Natural killer cell treated with Interleukin-12 subunit alpha and Interleukin-12 subunit beta and Interleukin-15 and Interleukin-18, amount 100 ng/mL, for 72 hours (primary cell): Measurements from ENCODE around the gene IRGQ. TPM values are rescaled to one million over a fixed set of nuclear protein-coding genes. Genes with fewer than 3 reads are reported as not detected.
A peak's percentile ranks its signal among the peaks of the same experiment; 100 is the strongest.

ENCODE experiments used
- ATAC-seq, 2 donors: fragments of 150-1000 bp; cut with Tn5 transposase in 1 of 2; sonication (Bioruptor Pico), chemical (Tn5 transposase) in 1 of 2; 2 replicates each; pipeline ENCODE4 v1.10.0; 2021
- DNase-seq: peaks from one replicate; pipeline ENCODE4 v3.0.0; 2022; ENCODE audit warnings: low spot score
- H3K27ac Mint-ChIP-seq, 2 donors: 1 replicate in 1 of 2; 2 replicates in 1 of 2; pipeline ENCODE4 v1.8.0; 2022; ENCODE audit warnings: mixed read lengths in 2 of 2, mild to moderate bottlenecking in 1 of 2, moderate library complexity in 1 of 2
- H3K27me3 Mint-ChIP-seq, 2 donors: 1 replicate in 1 of 2; 2 replicates in 1 of 2; pipeline ENCODE4 v1.8.0; 2022; ENCODE audit warnings: mixed read lengths in 2 of 2
- H3K36me3 Mint-ChIP-seq: one replicate; pipeline ENCODE4 v1.8.0; 2022; ENCODE audit warnings: mixed read lengths
- H3K4me1 Mint-ChIP-seq, 2 donors: 1 replicate in 1 of 2; 2 replicates in 1 of 2; pipeline ENCODE4 v1.8.0; 2022; ENCODE audit warnings: low read depth in 2 of 2, mixed read lengths in 2 of 2, mild to moderate bottlenecking in 1 of 2
- H3K4me3 Mint-ChIP-seq: one replicate; pipeline ENCODE4 v1.8.0; 2022; ENCODE audit warnings: mixed read lengths
- H3K9me3 Mint-ChIP-seq: 2 replicates; pipeline ENCODE4 v1.8.0; 2022; ENCODE audit warnings: mixed read lengths
- total RNA-seq, 2 donors: library from RNA; stranded (reverse); gene quantifications; one replicate each; pipeline ENCODE4 v1.2.3, GENCODE V29; 2022

IRGQ gene
- total RNA-seq, 2 donors from 2014 or later = 36.8 to 42.6 TPM

DNA sequence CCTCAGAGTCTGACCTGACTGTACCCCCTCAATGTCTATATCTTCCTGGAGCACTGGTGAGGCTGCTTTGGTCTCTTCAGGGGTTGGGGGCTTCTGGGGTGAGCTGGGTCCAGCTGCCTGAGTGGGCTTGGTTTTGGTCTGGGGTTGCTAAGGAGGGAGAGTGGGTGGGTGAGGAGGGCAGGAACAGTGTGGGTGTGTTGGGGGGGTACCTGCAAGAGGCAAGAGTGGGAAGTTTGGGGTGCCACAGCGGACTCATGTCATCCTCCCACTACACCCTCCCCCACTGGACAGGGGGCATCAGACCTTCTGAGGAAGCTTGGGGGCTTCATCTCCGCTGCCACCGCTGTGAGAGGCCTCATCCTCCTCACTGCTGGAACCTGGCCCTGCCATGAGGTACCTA, 49.4 kb downstream of the IRGQ start:
- H3K4me1 Mint-ChIP-seq = peaks cover 0 to 4% of the 10 kb centered on the region in 2 donors
- no peaks in the 10 kb centered on the region for H3K27me3 Mint-ChIP-seq
- peaks cover 3% of the 10 kb centered on the region for H3K36me3 Mint-ChIP-seq
- H3K27ac Mint-ChIP-seq = no peak overlapping the region
- ATAC-seq (no peak), DNase-seq (peak; percentile 50)
- no peaks in the 10 kb centered on the region for H3K9me3 Mint-ChIP-seq
- no peak overlapping the region for H3K4me3 Mint-ChIP-seq

DNA sequence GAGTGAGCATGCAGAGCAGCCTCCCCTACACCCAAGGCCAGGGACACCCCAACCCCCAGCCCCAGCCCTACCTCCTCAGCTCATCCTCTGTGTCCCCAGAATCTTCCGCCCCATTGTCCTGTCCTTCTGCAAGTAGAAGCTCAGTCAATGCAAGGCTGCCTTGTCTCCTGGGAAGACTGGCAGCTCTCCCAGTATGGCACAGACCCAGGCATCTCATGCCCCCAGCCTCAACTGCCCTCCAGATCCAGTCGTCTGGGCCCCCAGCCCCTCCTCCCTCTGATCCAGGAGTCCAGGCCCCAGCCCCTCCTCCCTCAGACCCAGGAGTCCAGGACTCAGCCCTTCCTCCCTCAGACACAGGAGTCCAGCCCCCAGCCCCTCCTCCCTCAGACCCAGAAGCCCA, 50.0 kb downstream of the IRGQ start:
- Mint-ChIP-seq H3K4me1 (peaks cover 0 to 4% of the 10 kb centered on the region in 2 donors), H3K36me3 (no peaks in the 10 kb centered on the region), H3K27ac (no peak overlapping the region), H3K27me3 (no peaks in the 10 kb centered on the region), H3K4me3 (no peak overlapping the region), H3K9me3 (no peaks in the 10 kb centered on the region)
- DNase-seq (peak; percentile 39), ATAC-seq (no peak)

DNA sequence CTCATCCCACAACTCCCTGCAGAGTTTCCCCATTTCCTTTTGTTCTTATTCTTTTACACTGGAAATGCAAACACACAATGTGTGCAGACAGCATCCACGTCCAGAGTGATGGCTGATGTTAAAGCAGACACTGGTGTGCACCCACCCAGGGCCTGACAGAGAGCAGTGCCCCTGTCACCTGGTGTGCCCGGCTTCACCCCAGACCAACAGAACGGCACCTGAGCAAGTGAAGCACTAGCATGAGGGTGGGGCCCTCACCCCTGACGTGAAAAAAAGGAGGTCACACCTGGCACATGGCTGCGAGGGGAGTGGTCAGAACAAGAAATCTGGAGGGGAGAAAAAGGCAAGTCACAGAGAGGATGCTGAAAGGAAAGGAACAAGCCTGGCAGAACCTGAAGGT, 50.7 kb downstream of the IRGQ start:
- no peaks in the 10 kb centered on the region for H3K27me3 Mint-ChIP-seq
- DNase-seq (no peak), ATAC-seq (no peak)
- H3K9me3 Mint-ChIP-seq = no peaks in the 10 kb centered on the region
- peak overlapping the region in 1 of 2 donors; percentile 83 for H3K27ac Mint-ChIP-seq
- H3K4me1 Mint-ChIP-seq = peaks cover 0 to 4% of the 10 kb centered on the region in 2 donors
- H3K36me3 Mint-ChIP-seq = no peaks in the 10 kb centered on the region
- H3K4me3 Mint-ChIP-seq = no peak overlapping the region

DNA sequence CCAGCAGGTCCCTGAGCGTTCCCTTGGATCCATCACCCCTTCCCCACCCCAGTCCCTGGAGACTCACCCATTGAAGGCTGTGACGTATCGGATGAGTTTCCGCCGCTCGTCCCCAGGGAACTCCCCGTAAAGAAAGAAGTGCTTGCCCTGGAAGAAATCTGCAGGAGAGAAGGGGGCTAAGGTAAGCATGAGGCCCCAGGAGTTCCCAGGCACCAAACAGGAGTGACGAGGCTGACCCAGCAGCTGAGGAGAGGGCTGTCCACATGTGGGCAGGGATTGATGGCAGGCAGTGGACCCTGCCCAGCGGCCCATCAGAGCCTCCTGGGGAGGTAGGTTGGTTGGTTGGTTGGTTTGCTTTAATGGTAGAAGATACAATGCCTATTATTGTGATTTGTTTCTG, 51.9 kb downstream of the IRGQ start:
- peaks cover 4% of the 10 kb centered on the region for H3K36me3 Mint-ChIP-seq

DNA sequence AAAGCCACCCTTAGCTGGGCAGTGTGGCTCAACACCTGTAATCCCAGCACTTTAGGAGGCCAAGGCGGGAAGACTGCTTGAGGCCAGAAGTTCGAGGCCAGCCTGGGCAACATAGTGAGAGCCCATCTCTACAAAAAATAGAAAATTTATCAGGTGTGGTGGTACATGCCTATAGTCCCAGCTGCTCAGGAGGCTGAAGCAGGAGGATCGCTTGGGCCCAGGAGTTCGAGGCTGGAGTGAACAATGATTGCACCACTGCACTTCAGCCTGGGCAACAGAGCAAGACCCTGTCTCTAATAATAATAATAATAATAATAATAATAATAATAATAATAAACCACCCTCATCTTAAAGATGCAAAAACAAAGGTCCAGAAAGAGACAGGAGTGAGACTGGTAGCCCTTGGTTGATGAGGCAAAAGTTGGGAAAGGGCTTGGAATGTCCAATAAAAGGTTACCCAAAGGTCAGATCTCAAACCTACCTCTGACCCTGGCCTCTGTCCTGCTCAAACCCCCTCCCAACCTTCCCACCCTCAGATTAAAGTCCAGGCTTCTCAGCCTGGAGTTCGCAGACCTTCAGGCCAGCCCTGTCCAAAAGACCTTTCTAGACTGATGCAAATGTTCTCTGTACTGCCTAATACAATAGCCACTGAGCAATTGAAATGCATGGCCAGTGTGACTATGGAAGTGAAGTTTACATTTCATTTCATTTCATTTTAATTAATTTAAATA, 53.8 kb downstream of the IRGQ start:
- no peaks in the 10 kb centered on the region for H3K27me3 Mint-ChIP-seq
- ATAC-seq = no peak
- H3K4me3 Mint-ChIP-seq = no peak overlapping the region
- no peak overlapping the region for H3K27ac Mint-ChIP-seq
- DNase-seq = no peak
- peaks cover 0 to 6% of the 10 kb centered on the region in 2 donors for H3K4me1 Mint-ChIP-seq
- no peaks in the 10 kb centered on the region for H3K9me3 Mint-ChIP-seq
- H3K36me3 Mint-ChIP-seq = peaks cover 12% of the 10 kb centered on the region

More for the DNA sequence above, 51.9 kb downstream of the IRGQ start:
- ATAC-seq (no peak), DNase-seq (no peak)
- peaks cover 0 to 6% of the 10 kb centered on the region in 2 donors for H3K4me1 Mint-ChIP-seq
- H3K27me3 Mint-ChIP-seq = no peaks in the 10 kb centered on the region
- no peaks in the 10 kb centered on the region for H3K9me3 Mint-ChIP-seq
- no peak overlapping the region for H3K27ac Mint-ChIP-seq
- H3K4me3 Mint-ChIP-seq = no peak overlapping the region

DNA sequence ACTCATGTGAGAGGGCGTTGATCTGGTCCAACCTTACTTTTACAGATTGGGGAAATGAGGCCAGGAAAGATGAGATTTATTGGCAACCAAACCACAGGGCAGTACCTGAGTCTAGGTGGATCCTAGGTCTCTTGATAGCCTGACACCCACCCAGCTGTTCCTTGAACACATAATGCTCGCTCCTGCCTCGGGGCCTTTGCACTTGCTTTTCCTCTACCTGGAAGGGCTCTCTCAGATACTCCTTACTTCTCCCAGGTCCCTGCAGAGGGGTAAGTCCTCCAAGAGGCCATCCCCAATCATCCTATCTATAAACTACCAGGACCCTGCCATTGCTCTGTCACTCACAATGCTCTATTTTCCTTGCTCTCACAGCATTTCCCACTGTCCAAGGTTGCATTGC, 55.6 kb downstream of the IRGQ start:
- H3K27ac Mint-ChIP-seq = no peak overlapping the region
- peaks cover 3 to 7% of the 10 kb centered on the region in 2 donors for H3K4me1 Mint-ChIP-seq
- DNase-seq (no peak), ATAC-seq (no peak)
- H3K9me3 Mint-ChIP-seq = no peaks in the 10 kb centered on the region
- H3K27me3 Mint-ChIP-seq = no peaks in the 10 kb centered on the region
- no peak overlapping the region for H3K4me3 Mint-ChIP-seq
- peaks cover 12% of the 10 kb centered on the region for H3K36me3 Mint-ChIP-seq

DNA sequence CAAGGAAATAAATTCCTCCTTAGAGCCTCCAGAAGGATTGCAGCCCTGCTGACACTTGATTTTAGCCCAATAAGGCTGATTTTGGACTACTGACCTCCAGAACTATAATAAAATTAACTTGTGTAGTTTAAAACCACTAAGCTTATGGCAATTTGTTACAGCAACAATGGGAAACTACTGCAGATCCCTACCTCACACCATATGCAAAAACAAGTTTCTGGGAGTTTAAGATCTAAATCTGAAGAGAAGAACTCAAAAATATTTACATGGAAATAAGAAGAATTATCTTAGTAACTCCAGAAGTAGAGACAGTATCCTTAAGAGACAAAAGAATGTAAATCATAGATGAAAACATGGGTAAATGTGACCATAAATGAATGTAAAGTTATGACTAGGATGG, 57.0 kb downstream of the IRGQ start:
- Mint-ChIP-seq H3K27ac (no peak overlapping the region), H3K4me3 (no peak overlapping the region), H3K27me3 (no peaks in the 10 kb centered on the region), H3K36me3 (peaks cover 12% of the 10 kb centered on the region), H3K4me1 (peaks cover 9 to 10% of the 10 kb centered on the region in 2 donors), H3K9me3 (no peaks in the 10 kb centered on the region)
- DNase-seq = no peak
- ATAC-seq = no peak

DNA sequence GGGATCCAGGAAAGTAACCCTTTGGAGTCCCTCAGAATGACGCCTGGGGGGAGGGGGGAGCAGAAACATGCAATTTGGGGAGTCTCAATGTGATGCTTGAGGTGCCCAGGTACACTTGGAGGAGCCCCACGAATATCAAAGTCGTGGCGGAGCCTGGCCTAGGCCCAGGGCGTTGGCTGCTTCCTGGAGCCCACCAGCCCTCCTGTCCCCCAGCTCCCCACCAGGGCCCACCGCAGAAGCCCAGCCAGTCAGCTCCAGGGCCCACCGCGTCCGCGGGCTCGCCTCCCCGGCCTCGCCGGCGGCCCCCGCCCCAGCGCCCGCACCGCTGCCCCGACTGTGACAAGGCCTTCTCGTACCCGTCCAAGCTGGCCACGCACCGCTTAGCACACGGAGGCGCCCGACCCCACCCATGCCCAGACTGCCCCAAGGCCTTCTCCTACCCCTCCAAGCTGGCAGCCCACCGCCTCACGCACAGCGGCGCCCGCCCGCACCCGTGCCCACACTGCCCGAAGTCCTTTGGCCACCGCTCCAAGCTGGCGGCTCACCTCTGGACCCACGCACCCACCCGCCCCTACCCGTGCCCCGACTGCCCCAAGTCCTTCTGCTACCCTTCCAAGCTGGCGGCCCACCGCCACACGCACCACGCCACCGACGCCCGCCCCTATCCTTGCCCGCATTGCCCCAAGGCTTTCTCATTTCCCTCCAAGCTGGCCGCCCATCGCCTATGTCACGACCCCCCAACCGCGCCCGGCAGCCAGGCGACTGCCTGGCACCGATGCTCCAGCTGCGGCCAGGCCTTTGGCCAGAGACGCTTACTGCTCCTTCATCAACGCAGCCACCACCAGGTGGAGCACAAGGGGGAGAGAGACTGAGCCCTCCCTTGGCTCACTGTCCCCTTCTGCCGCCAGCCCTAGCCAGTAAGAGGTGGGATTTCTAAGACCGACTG, 60.8 kb downstream of the IRGQ start:
- Mint-ChIP-seq H3K27me3 (no peaks in the 10 kb centered on the region), H3K9me3 (no peaks in the 10 kb centered on the region), H3K4me3 (peak overlapping the region; percentile 16), H3K27ac (peak overlapping the region; percentile 55 to 76), H3K4me1 (peaks cover 20 to 21% of the 10 kb centered on the region in 2 donors), H3K36me3 (peaks cover 12% of the 10 kb centered on the region)
- ATAC-seq (no peak), DNase-seq (no peak)

Other genes starting within 250 kb of the IRGQ start
- not detected for gene CD177, start 242.4 kb downstream of the IRGQ start, total RNA-seq
- not detected for gene TEX101, start 181.2 kb downstream of the IRGQ start, total RNA-seq
- not detected for gene LYPD3, start 130.5 kb downstream of the IRGQ start, total RNA-seq
- 10 to 100 TPM; 10.5 to 18.7 TPM for gene PHLDB3, start 91.4 kb downstream of the IRGQ start, total RNA-seq
- 10 to 100 TPM; 41.7 to 70.4 TPM for gene ETHE1, start 68.9 kb downstream of the IRGQ start, total RNA-seq
- 1 to 10 TPM; 1.4 to 1.9 TPM for gene ZNF575, start 62.9 kb downstream of the IRGQ start, total RNA-seq
- gene XRCC1, start 20.6 kb downstream of the IRGQ start, total RNA-seq = 10 to 100 TPM; 29.9 to 47.0 TPM
- gene PINLYP, start 20.3 kb downstream of the IRGQ start, total RNA-seq = 1 to 10 TPM; 2.7 to 6.2 TPM
- 10 to 100 TPM; 19.5 to 22.3 TPM for gene ZNF576, start 461 bp upstream of the IRGQ start, total RNA-seq
- gene SRRM5, start 16.0 kb upstream of the IRGQ start, total RNA-seq = 1 to 10 TPM; 1.1 to 1.8 TPM
- gene ZNF428, start 23.5 kb upstream of the IRGQ start, total RNA-seq = 10 to 100 TPM; 24.9 to 25.3 TPM
- gene CADM4, start 43.7 kb upstream of the IRGQ start, total RNA-seq = under 1 TPM; 0.59 TPM
- 100 to 1,000 TPM in 1 of 2 donors, 10 to 100 TPM in 1; 83.6 to 172 TPM for gene PLAUR, start 74.0 kb upstream of the IRGQ start, total RNA-seq
- gene IRGC, start 119.9 kb upstream of the IRGQ start, total RNA-seq = not detected
- gene SMG9, start 158.8 kb upstream of the IRGQ start, total RNA-seq = 100 to 1,000 TPM in 1 of 2 donors, 10 to 100 TPM in 1; 89.4 to 103 TPM
- gene KCNN4, start 184.8 kb upstream of the IRGQ start, total RNA-seq = 100 to 1,000 TPM in 1 of 2 donors, 10 to 100 TPM in 1; 99.4 to 107 TPM
- gene LYPD5, start 206.3 kb upstream of the IRGQ start, total RNA-seq = under 1 TPM in 1 of 2 donors, not detected in 1; 0.29 TPM
- 1 to 10 TPM; 7.2 to 8.3 TPM for gene ZNF283, start 231.2 kb upstream of the IRGQ start, total RNA-seq